ENCODE data around the gene RHOT2.

RHOT2 gene

GRCh38 chr16:700684-701584 lies 33.0 kb downstream of the RHOT2 start:
- no peak for DNase-seq (ENCODE audit: low read depth)

DNA sequence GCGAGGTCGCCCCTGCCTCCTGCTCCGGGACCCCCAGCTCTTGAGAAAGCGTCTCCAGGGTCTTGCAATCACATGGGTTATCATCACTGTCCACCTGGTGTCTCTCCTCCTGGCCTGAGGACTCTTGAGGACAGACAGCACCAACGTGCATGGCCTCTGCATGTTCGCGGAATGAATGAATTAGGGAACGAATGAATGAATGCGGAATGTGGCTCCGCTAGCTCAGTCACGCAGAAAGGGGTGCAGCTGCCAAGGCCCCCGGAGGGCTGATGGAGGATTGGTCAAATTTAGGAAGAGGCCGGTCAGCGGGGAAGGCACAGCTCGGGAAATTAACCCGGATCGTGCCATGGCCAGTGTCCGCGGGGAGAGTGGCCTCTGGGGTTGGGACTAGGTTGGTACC lies 34.4 kb downstream of the RHOT2 start:
- DNase-seq (ENCODE audit: low read depth), result no peak

- no peak for DNase-seq (ENCODE audit: low read depth)
Observed at GRCh38 chr16:703406-703805, 35.5 kb downstream of the RHOT2 start.

- DNase-seq (ENCODE audit: low read depth), result no peak
Observed at GRCh38 chr16:704047-704446, 36.1 kb downstream of the RHOT2 start.

DNA sequence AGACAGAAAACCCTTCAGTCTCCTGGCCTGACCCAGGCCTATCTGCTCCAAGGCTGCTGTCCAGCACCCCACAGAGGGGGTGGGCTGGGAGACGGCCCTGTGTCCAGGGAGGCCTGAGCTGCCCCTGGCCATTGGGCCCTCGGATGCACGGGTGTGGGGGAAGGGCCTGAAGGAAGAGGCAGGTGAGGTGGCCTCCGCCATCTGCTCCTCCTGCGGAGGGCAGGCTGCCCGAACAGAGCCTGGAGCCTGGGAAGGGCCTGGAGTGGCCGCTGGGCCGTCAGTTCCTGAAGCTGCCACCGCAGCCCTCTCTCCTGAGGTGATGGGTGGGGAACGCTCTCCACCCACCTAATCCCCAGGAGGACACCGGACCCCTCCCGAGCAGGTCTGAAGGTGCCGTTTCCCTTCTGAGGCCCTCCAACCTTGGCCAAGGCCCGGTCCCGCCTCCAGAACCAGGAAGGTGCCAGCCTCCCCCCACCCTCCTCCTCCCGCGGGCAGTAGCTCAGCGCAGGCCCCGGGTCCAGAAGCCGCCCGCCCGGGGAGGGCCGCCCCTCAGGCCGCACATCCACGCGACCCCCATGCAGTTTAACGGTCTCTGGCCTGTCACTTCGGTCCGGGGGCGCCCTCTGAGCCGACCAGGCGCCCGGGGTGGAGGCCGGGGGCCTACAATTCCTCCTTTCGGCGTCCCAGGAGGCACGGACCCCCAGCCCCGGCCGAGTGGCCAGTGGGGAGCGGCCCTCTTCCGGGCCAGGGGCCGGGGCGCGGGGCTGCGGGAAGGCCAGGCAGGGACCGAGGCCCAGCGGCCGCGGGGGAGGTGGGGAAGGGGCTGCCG lies 36.8 kb downstream of the RHOT2 start:
- DNase-seq (ENCODE audit: low read depth), result no peak

DNA sequence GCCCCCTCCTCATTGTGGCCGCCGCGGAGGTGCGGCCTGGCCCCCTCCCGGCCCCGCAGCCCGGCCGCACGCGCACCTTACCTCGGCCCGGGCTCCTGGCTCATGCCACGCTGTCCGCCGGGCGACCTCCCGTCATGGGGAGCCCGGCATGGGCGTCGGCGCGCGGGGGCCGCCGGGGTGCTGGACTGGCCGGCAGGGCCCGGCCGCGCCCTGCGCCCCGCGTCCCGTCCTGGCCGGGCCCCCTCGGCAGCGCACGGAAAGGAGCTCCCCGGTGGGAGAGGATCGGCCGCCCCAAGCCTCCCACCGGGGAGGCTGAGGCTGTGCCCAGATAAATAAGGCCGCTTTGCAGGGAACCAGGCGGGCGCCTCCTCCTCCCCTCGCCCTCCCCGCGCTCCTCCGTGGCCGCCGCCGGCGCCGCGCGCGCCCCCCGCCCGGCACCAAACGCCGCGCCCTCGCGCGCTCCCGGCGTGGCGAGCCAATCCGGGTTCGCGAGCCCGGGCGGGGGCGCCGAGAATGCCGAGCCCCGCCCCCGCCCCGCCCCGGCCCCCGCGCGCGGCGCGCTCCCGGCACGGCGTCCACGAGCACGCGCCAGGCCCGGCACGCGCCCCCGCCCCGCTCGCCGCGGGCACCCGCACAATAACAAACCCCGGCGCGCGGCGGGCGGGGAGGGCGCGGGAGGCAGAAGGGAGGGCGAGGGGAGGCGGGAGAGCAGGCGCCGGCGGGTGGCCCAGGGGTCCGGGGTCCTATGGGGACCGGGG lies 37.7 kb downstream of the RHOT2 start, which contains the start of gene FBXL16:
FBXL16 (minus strand) TSS at position 371 of the 758 bp plus-strand sequence. CDS start 8,396 bp downstream, outside the sequence.
- no peak for DNase-seq (ENCODE audit: low read depth)

GRCh38 chr16:706189-707061 lies 38.5 kb downstream of the RHOT2 start:
- DNase-seq (ENCODE audit: low read depth), result no peak

GRCh38 chr16:707062-707538 lies 39.2 kb downstream of the RHOT2 start:
- DNase-seq (ENCODE audit: low read depth), result no peak

DNA sequence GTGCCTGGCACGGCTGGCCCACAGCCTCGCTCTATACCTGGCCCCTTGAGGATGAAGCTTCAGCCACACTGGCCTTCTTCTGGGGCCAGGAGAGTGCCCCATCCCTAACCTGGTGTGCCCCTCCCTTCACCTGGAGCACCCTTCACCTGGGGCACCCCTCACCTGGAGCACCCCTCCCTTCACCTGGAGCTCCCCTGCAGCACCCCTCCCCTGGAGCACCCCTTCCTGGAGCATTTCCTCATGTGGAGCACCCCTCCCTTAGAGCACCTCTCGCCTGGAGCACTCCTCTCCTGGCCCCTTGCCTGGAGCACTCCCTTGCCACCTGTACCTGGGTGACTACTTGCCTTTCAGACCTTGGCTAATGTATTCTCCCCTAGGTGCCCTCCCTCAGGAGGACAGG lies 40.1 kb downstream of the RHOT2 start:
- DNase-seq (ENCODE audit: low read depth), result no peak

- DNase-seq (ENCODE audit: low read depth), result no peak
Observed at GRCh38 chr16:708959-709358, 41.0 kb downstream of the RHOT2 start.

DNA sequence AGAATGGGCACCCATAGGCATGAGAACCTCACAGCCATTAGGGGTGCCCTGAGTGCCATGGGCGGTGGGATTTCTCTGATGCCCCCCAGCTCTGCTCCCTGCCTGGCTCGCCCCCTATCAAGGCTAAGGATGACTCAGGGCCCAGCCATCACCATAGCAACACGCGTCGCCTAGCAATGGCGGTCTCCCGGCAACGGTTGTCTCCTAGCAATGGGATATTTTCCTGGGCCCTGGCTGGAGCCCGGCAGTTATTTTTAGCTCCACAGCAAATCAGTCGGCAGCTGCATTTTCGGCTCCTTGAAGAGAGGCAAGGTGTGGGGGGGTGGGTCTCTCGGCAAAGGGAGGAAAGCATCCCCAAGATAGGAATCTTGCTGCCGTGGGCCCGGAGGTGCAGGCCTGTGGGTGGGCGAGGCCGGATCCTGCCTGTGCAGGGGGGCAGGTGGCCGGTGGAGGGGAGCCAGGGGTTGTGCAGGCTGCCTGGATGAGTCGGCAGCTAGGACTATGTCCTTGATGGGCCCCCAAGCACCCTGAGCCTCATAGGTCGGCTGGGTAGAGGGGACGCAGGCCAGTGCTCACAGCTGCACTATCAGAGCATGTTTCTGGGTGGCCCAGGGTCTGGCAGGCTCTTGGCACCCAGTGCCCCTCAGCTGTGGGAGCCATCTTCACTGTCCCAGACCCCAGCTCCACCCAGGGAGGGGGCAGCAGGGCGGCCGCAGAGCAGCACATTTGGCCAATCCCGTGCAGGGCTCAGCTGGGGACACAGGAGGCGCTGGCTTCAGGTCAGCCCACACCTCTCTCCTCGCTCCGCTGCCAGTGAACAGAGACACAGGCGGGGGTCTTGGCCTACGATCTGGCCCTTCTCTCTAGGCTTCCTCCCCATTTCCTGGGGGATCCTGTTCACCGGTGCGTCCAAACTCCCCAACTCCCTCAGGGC lies 41.9 kb downstream of the RHOT2 start:
- peak; percentile 40 for DNase-seq (ENCODE audit: low read depth)

GRCh38 chr16:710500-711075 lies 42.7 kb downstream of the RHOT2 start:
- DNase-seq (ENCODE audit: low read depth), result no peak

DNA sequence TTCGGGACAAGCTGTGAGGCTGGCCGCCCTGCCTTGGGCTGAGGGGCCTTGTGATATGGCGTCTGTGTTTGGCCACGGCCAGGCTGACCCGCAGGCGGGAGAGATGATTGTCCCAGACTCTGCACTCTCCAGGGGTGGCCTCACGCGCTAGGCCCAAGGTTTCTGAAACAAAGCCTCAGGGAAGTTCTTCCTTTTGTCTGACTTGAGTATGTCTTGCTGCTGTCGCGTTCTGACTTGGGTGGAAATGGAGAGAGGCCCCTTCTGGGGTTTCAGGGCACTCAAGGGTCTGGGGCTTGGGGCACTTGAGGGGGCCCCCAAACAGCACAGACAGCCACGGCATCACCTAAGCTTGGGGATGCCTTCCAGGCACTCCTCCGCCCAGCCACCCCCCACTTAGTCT lies 43.2 kb downstream of the RHOT2 start:
- DNase-seq (ENCODE audit: low read depth), result no peak

GRCh38 chr16:711548-712320 lies 43.8 kb downstream of the RHOT2 start:
- no peak for DNase-seq (ENCODE audit: low read depth)

GRCh38 chr16:712740-713250 lies 44.9 kb downstream of the RHOT2 start:
- peak; percentile 95 for DNase-seq (ENCODE audit: low read depth)

DNA sequence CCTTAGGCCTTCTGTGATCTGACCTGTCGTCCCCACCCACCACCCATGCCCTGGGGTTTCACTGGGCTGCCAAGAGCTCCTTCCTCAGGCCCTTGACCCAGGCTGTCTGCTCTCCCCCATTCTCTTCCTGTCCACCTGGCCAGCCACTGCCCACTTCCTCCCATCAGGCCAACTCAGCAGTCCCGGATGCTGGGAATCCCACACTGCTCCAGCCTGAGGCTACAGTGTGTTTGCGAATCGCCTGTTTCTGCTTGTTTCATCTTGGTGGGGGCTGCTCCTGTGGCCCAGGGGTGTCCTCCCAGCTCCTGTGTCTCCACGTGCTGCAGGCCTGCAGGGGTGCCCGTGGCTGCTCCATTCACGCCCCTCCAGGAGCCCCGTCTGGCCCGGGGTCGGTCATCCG lies 46.1 kb downstream of the RHOT2 start:
- DNase-seq (ENCODE audit: low read depth), result no peak

DNA sequence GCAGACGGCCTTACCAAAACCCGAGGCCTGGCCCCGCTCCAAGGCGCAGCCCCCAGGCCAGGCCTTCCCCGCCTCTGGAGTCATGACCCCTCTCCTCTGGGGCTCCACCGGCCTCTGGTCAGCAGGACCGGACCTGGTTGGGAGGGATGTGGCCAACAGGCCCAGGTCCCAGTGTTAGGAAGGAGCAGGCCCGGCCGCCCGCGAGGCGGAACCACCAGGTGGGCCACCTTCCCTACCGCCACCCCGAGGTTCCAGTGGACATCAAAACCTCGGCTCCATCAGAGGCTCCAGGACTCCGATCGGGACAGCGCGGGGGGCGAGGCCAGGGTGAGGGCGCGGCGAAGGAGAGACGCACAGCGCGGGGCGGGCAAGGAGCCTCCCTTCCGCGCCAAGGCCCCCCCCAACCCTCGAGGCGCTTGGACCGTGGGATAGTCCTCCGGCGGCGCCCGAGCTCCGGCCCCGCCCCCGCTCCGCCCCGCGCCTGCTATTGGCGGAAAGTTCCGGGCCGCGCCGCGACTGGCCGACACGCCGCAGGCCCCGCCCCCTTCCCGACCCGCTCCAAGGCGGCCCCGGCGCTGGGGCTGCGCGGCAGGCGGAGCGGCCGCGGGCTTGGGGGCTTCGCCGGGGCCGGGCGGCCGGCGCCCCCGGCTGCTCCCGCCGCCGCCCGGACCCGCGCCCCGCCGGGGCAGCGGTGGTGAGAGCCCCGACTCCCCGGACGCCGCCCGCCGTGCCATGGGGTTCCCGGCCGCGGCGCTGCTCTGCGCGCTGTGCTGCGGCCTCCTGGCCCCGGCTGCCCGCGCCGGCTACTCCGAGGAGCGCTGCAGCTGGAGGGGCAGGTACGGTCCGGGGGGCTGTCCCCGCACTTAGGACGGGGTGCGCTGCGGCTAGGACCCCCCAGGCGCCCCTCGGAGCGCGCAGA lies 46.9 kb downstream of the RHOT2 start, which contains the start of gene METRN:
METRN (plus strand) TSS at position 561 of the 919 bp plus-strand sequence; CDS start at position 733, 172 bp downstream.
- peak; percentile 35 for DNase-seq (ENCODE audit: low read depth)

All from GM04503 (cell line).